Esophagus squamous epithelium (tissue), 5 donors: ENCODE data around the gene NOL9. TPM values are rescaled to one million over a fixed set of nuclear protein-coding genes. Genes with fewer than 3 reads are reported as not detected.

ENCODE experiments used
- DNase-seq: peaks from one replicate; lab custom pipeline; 2025; lab: John Stamatoyannopoulos, UW
- H3K27ac ChIP-seq, 4 donors: fragments of 200-600 bp; sonication (generic); one replicate each; pipeline ENCODE4 v1.5.1; 2016 to 2019; ENCODE audit warnings: mild to moderate bottlenecking in 1 of 4
- H3K27me3 ChIP-seq, 4 donors: fragments of 200-600 bp; sonication (generic); 1 replicate in 3 of 4; 2 replicates in 1 of 4; pipeline versions ENCODE4 v1.5.1 to v1.6.0; 2017 to 2021; ENCODE audit warnings: antibody characterized with exemption in 1 of 4
- H3K36me3 ChIP-seq, 3 donors: fragments of 200-600 bp; sonication (generic); one replicate each; pipeline ENCODE4 v1.5.1; 2016 to 2019
- H3K4me1 ChIP-seq, 3 donors: fragments of 200-600 bp; sonication (generic); one replicate each; pipeline ENCODE4 v1.5.1; 2017 to 2019
- H3K4me3 ChIP-seq, 4 donors: fragments of 200-600 bp; sonication (generic); 1 replicate in 3 of 4; 2 replicates in 1 of 4; pipeline ENCODE4 v1.5.1; 2016 to 2019; ENCODE audit warnings: mild to moderate bottlenecking in 2 of 4, moderate library complexity in 1 of 4
- H3K9me3 ChIP-seq, 3 donors: fragments of 200-600 bp; sonication (generic); one replicate each; pipeline ENCODE4 v1.5.1; 2016 to 2019
- POLR2A ChIP-seq, 4 donors: fragments of 450-650 bp; IDR thresholded peaks; one replicate each; pipeline ENCODE4 v1.6.1; 2017; ENCODE audit warnings: antibody characterized with exemption in 4 of 4, mild to moderate bottlenecking in 4 of 4, moderate library complexity in 3 of 4
- WGBS, 2 donors: methylation state at CpG; one replicate each; pipeline ENCODE4 v1.1.5; 2018; 5-methylcytosine and 5-hydroxymethylcytosine counted together
- intact Hi-C: fragments of 100-400 bp; cut with DNase I; formaldehyde crosslinking; loops from one replicate; pipeline ENCODE4 v1.15.0; 2022
- total RNA-seq, 4 donors: library from RNA; depleted of rRNA; stranded (reverse); fragments of >200 nt; gene quantifications; one replicate each; pipeline ENCODE4 v1.1.0, GENCODE V29; 2016
- TF ChIP-seq, protein P1 (sequence below), 6 experiments: fragments of 450-650 bp in 4 of 6; fragments of 200-600 bp in 2 of 6; sonication (generic) in 2 of 6; IDR thresholded peaks; one replicate each; pipeline ENCODE4 v1.5.1; 2016 to 2019; ENCODE audit warnings: antibody characterized with exemption in 6 of 6, mild to moderate bottlenecking in 4 of 6, moderate library complexity in 4 of 6
- donor health status: DM: yes; HTN: yes; CAD: no.

The NOL9 gene
- total RNA-seq, 4 donors from 2014 or later: 13.0 to 36.4 (median 22.3) TPM

DNA sequence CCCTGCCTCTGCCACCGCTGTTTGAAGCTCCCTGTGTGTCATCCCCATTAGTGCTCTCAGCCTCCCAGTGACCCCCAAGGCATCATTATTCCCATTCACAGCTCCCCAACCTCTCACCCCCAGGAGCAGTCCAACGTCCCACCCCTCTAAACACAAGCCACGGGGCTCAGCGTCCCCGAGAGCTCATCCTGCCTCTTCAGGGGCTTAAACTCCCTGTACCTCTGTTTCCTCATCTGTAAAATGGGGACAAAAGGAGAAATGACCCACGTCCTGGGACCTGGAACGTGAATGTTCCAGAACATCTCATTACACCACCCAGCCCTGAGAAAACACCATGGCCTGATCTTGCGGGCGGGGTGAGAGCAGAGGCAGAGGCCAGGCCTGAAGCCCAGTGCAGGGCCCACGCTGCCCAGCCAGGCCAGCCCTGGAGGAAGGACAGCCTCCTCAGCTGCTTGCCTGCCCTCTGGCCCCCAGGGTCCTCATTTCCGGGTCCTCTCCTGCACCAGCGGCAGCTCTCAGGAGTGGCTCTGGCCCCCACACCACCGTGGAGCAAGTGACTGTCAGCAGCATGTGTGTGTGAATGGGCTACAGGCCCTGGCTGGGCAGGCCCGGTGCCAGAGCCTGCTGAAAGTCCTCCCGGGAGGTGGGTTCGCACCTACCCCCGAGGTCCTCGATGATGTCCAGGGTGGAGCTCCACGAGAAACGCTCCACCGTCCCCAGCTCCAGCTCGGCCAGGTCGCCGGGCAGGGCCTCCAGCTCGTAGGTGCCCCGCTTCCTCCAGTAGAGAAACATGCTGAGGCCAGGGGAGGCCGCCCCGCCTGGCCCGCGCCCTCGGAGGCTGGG is 48.7 kb downstream of the NOL9 start:
- intact Hi-C loops: no loop called here
- TF ChIP-seq POLR2A (IDR thresholded peaks at IDR 0.05): no peak
- TF ChIP-seq, protein P1, sequence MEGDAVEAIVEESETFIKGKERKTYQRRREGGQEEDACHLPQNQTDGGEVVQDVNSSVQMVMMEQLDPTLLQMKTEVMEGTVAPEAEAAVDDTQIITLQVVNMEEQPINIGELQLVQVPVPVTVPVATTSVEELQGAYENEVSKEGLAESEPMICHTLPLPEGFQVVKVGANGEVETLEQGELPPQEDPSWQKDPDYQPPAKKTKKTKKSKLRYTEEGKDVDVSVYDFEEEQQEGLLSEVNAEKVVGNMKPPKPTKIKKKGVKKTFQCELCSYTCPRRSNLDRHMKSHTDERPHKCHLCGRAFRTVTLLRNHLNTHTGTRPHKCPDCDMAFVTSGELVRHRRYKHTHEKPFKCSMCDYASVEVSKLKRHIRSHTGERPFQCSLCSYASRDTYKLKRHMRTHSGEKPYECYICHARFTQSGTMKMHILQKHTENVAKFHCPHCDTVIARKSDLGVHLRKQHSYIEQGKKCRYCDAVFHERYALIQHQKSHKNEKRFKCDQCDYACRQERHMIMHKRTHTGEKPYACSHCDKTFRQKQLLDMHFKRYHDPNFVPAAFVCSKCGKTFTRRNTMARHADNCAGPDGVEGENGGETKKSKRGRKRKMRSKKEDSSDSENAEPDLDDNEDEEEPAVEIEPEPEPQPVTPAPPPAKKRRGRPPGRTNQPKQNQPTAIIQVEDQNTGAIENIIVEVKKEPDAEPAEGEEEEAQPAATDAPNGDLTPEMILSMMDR (IDR thresholded peaks at IDR 0.05): no peak
- Histone ChIP-seq H3K27ac (no peak overlapping the region), H3K4me3 (no peak overlapping the region), H3K36me3 (no peaks in the 10 kb centered on the region), H3K27me3 (peaks cover 0 to 28% (median 0%) of the 10 kb centered on the region in 4 donors), H3K9me3 (no peaks in the 10 kb centered on the region), H3K4me1 (peaks cover 0 to 24% (median 11%) of the 10 kb centered on the region in 3 donors)
- 89 to 94% methylated on average over 9 to 14 of the region's 31 CpGs for WGBS, 2 donors
- DNase-seq: no peak

DNA sequence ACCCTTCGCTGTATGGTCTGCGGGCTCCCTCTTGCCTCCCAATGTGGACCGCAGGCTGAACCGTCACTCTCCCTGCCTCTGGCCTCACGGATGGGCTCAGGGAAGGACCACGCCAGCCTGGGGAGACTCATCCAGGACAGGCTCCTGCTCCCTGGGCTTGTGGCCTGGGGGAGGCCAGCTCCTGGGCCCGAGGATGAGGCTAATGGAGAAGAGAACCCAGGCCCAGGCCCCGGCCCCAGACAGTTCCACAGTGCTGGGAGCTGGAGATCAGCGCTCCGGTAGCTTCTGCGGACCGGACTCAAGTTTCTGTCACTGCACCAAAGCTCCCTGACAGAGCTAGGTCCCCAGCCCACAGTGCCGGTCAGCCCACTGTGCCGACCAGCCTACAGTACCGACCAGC is 49.4 kb downstream of the NOL9 start:
- H3K4me1 ChIP-seq: peaks cover 0 to 25% (median 11%) of the 10 kb centered on the region in 3 donors
- H3K9me3 ChIP-seq: no peaks in the 10 kb centered on the region
- H3K4me3 ChIP-seq: no peak overlapping the region
- H3K36me3 ChIP-seq: no peaks in the 10 kb centered on the region
- WGBS, 2 donors: 93 to 95% methylated on average over 10 to 12 of the region's 15 CpGs
- no peak overlapping the region for H3K27ac ChIP-seq
- intact Hi-C loops: no loop called here
- H3K27me3 ChIP-seq: peaks cover 0 to 28% (median 0%) of the 10 kb centered on the region in 4 donors
- DNase-seq: no peak
- TF ChIP-seq POLR2A (IDR thresholded peaks at IDR 0.05): no peak
- TF ChIP-seq, protein P1 (IDR thresholded peaks at IDR 0.05): no peak

DNA sequence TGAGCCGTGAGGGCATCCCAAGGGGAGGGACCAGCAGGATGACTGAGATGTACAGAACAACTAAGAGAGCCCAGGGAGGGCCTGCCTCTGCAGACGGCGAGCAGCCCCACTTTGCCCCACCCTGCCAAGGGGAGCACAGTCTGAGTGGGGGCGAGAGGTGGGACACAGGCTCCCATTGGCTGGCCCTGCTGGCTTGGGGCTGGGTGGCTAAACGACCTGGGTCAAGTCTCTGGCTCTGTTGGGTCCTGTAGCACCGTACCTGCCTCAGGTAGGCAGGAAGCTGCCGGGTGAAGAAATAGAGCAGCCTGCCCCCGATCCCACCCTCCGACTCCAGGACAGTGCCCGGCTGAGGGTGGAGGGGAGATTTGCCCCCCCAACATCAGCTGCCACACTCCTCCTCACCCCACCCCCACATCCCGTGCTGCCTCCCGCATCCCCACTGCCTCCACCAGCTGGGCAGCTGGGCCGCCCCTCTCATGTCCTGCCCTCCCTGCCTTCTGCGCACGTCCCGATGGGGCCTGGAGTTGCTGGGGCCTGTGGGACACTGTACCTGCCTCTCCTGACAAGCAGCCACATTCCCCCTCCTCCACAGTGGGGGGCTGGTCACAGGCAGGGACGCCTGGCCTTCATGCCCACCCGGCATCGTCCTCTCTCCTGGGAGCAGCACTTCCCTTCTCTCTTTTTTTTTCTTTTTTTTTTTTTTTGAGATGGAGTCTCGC is 50.3 kb downstream of the NOL9 start:
- no peak overlapping the region for H3K4me3 ChIP-seq
- H3K27ac ChIP-seq: no peak overlapping the region
- H3K27me3 ChIP-seq: peaks cover 0 to 30% (median 0%) of the 10 kb centered on the region in 4 donors
- H3K4me1 ChIP-seq: peaks cover 0 to 27% (median 11%) of the 10 kb centered on the region in 3 donors
- H3K9me3 ChIP-seq: no peaks in the 10 kb centered on the region
- intact Hi-C loops: no loop called here
- H3K36me3 ChIP-seq: no peaks in the 10 kb centered on the region
- TF ChIP-seq, protein P1 (IDR thresholded peaks at IDR 0.05): no peak
- no peak for TF ChIP-seq POLR2A (IDR thresholded peaks at IDR 0.05)
- no peak for DNase-seq
- WGBS, 2 donors: 84 to 85% methylated on average over 9 to 10 of the region's 20 CpGs

DNA sequence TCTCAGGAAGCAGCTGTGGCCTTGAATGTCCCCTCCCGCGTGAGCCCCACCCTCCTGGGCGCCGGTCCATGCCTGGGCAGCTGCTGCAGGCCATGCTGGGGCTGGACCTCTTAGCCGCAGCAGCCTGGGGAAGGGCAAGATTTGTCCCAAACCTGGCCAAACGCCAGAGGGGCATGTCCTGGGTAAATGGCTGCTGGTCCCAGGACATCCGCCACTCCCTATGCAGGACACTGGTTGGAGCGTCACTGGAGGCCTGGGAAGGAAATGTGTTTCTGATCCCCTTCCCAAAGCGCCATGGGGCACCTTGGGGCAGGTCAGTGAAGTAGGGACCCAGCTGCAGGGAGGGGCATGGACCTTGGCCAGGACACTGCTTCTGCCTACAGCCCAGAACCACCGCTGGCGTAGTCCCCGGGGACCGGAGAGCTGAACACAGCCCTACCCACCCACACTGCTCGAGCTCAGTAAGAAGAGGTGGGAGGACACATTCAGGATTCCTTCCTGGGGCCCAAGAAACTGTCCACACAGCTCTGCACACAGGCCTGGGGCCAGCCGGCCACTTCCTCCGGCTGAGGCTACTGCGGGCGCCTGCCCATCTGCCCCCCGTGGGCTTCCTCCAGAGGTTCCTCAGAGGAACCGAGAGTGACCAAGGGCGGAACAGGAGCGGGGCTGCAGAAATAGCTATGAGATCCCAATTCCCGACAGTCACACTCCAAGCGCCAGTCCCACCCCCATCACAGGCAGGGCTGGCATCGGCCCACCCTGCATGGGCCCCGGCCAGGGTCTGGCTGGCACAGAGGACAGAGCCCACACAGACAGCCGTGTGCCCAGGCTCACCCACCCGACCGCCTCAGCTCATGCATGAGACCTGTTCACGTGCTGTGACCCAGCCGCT is 52.1 kb downstream of the NOL9 start:
- no peak for DNase-seq
- no peaks in the 10 kb centered on the region for H3K36me3 ChIP-seq
- 60% methylated on average over 13 of the region's 31 CpGs; no CpG with 5 or more reads in 1 of the 2 donors for WGBS, 2 donors

More for the DNA sequence above, 52.1 kb downstream of the NOL9 start:
- no peak for TF ChIP-seq POLR2A (IDR thresholded peaks at IDR 0.05)
- TF ChIP-seq, protein P1 (IDR thresholded peaks at IDR 0.05): no peak
- H3K4me1 ChIP-seq: peaks cover 9 to 44% (median 21%) of the 10 kb centered on the region in 3 donors
- intact Hi-C loops: no loop called here
- H3K27ac ChIP-seq: peak overlapping the region in 2 of 4 donors; percentile 21 to 44
- peaks cover 0 to 20% (median 0%) of the 10 kb centered on the region in 4 donors for H3K27me3 ChIP-seq
- no peak overlapping the region for H3K4me3 ChIP-seq
- H3K9me3 ChIP-seq: no peaks in the 10 kb centered on the region
